ENCODE results near the gene FUT6.
A peak's percentile ranks its signal among the peaks of the same experiment; 100 is the strongest.

Gene FUT6

GRCh38 chr19:5804516-5805461 is 34.7 kb downstream of the FUT6 start, which contains the start of gene NRTN:
Gene NRTN, plus strand, starts transcription at chr19:5805067. Its CDS starts 19,099 bp downstream, at chr19:5824166.
- H3K4me3 ChIP-seq (replicated peaks; ENCODE audit: low read depth, low read length): no peak within 1 kb of the TSS; the same call in 1 of the 2 replicates
- no peak for DNase-seq (ENCODE audit: extremely low read depth, insufficient read length)
- H3K27me3 ChIP-seq (replicated peaks; ENCODE audit: control insufficient read depth, insufficient read depth, low read length): no peaks in the 10 kb centered on the region; the same call in 1 of the 2 replicates
- TF ChIP-seq, protein P1, sequence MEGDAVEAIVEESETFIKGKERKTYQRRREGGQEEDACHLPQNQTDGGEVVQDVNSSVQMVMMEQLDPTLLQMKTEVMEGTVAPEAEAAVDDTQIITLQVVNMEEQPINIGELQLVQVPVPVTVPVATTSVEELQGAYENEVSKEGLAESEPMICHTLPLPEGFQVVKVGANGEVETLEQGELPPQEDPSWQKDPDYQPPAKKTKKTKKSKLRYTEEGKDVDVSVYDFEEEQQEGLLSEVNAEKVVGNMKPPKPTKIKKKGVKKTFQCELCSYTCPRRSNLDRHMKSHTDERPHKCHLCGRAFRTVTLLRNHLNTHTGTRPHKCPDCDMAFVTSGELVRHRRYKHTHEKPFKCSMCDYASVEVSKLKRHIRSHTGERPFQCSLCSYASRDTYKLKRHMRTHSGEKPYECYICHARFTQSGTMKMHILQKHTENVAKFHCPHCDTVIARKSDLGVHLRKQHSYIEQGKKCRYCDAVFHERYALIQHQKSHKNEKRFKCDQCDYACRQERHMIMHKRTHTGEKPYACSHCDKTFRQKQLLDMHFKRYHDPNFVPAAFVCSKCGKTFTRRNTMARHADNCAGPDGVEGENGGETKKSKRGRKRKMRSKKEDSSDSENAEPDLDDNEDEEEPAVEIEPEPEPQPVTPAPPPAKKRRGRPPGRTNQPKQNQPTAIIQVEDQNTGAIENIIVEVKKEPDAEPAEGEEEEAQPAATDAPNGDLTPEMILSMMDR (IDR thresholded peaks at IDR 0.05; ENCODE audit: insufficient read depth, low read length, poor library complexity, severe bottlenecking): no peak
- H3K36me3 ChIP-seq (ENCODE audit: control insufficient read depth, insufficient read depth, low read length): no peaks in the 10 kb centered on the region

GRCh38 chr19:5803752-5804515 is 35.6 kb downstream of the FUT6 start:
- no peaks in the 10 kb centered on the region for H3K36me3 ChIP-seq (ENCODE audit: control insufficient read depth, insufficient read depth, low read length)
- TF ChIP-seq, protein P1 (IDR thresholded peaks at IDR 0.05; ENCODE audit: insufficient read depth, low read length, poor library complexity, severe bottlenecking): peak; percentile 96

DNA sequence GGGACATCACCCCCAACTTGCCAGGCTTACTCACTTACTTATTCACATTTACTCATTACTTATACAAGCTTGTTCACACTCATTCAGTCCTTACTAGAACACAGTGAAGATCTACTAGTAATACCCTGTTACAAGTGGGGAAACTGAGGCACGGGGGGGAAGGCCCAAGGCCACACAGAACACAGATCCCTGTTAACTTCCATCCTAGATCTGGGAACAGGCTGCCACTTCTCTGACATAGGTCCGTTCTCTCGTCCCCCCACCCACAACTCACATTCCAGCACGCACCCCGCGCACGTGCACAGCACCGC is 36.1 kb downstream of the FUT6 start:
- Histone ChIP-seq H3K27me3 (replicated peaks; ENCODE audit: control insufficient read depth, insufficient read depth, low read length) (peaks cover 3% of the 10 kb centered on the region; the same call in 1 of the 2 replicates), H3K36me3 (ENCODE audit: control insufficient read depth, insufficient read depth, low read length) (no peaks in the 10 kb centered on the region), H3K4me3 (replicated peaks; ENCODE audit: low read depth, low read length) (no peak overlapping the region; the same call in 1 of the 2 replicates)
- no peak for DNase-seq (ENCODE audit: extremely low read depth, insufficient read length)
- TF ChIP-seq, protein P1 (IDR thresholded peaks at IDR 0.05; ENCODE audit: insufficient read depth, low read length, poor library complexity, severe bottlenecking): no peak

More at GRCh38 chr19:5803752-5804515, 35.6 kb downstream of the FUT6 start:
- no peak overlapping the region; the same call in 1 of the 2 replicates for H3K4me3 ChIP-seq (replicated peaks; ENCODE audit: low read depth, low read length)
- peaks cover 3% of the 10 kb centered on the region; the same call in 1 of the 2 replicates for H3K27me3 ChIP-seq (replicated peaks; ENCODE audit: control insufficient read depth, insufficient read depth, low read length)
- peak; percentile 91 for DNase-seq (ENCODE audit: extremely low read depth, insufficient read length)

- no peak overlapping the region for H3K4me3 ChIP-seq (replicated peaks; ENCODE audit: low read depth, low read length)
- no peak for DNase-seq (ENCODE audit: extremely low read depth, insufficient read length)
- H3K27me3 ChIP-seq (replicated peaks; ENCODE audit: control insufficient read depth, insufficient read depth, low read length): peaks cover 3% of the 10 kb centered on the region; the same call in 1 of the 2 replicates
- no peaks in the 10 kb centered on the region for H3K36me3 ChIP-seq (ENCODE audit: control insufficient read depth, insufficient read depth, low read length)
- TF ChIP-seq, protein P1 (IDR thresholded peaks at IDR 0.05; ENCODE audit: insufficient read depth, low read length, poor library complexity, severe bottlenecking): no peak
Measured at GRCh38 chr19:5801796-5802619, 37.5 kb downstream of the FUT6 start.
